AG09309 (cell line): ENCODE measurements around the gene HSPG2.
"Not testable (repeated sequence)": the region's sequence is repeated elsewhere in the genome, so short reads cannot be mapped to it uniquely, and the experiment has no call there.

Experiments
- DNase-seq: peaks from one replicate; pipeline ENCODE4 v3.0.0-alpha.2; 2010; ENCODE audit warnings: low read depth
- H3K4me3 ChIP-seq: 2 replicates; pipeline ENCODE4 v1.5.1; 2011; ENCODE audit warnings: mild to moderate bottlenecking, low read depth, low read length, moderate library complexity; ENCODE audit not compliant: control insufficient read depth
- CTCF ChIP-seq: IDR thresholded peaks from 2 replicates; pipeline ENCODE4 v1.5.1; 2011; ENCODE audit warnings: mild to moderate bottlenecking, low read depth, low read length, inconsistent platforms; ENCODE audit not compliant: insufficient read depth, control insufficient read depth; ENCODE audit errors: missing control alignments

Gene HSPG2

GRCh38 chr1:21828075-21828474 is 109.0 kb downstream of the HSPG2 start:
- no peak for DNase-seq
- H3K4me3 ChIP-seq: no peak overlapping the region
- TF ChIP-seq CTCF: no peak

- TF ChIP-seq CTCF: no peak
- DNase-seq: no peak
- no peak overlapping the region for H3K4me3 ChIP-seq
These were observed 109.9 kb downstream of the HSPG2 start for GRCh38 chr1:21827141-21827679.

- not testable (repeated sequence) for DNase-seq, H3K4me3 ChIP-seq
These were observed 110.4 kb downstream of the HSPG2 start for GRCh38 chr1:21826694-21827093.

- TF ChIP-seq CTCF: no peak
- H3K4me3 ChIP-seq: no peak overlapping the region
- no peak for DNase-seq
These were observed 111.7 kb downstream of the HSPG2 start for GRCh38 chr1:21825393-21825792.

GRCh38 chr1:21824926-21825325 is 112.2 kb downstream of the HSPG2 start:
- no peak for TF ChIP-seq CTCF
- DNase-seq: no peak
- H3K4me3 ChIP-seq: no peak overlapping the region

- DNase-seq: no peak
- H3K4me3 ChIP-seq: no peak overlapping the region
- no peak for TF ChIP-seq CTCF
These were observed 113.0 kb downstream of the HSPG2 start for GRCh38 chr1:21823980-21824702.

GRCh38 chr1:21823206-21823979 is 113.7 kb downstream of the HSPG2 start:
- no peak overlapping the region for H3K4me3 ChIP-seq
- TF ChIP-seq CTCF: no peak
- DNase-seq: no peak
